HG03039 (cell line): ENCODE measurements around the gene DCUN1D4.

Source experiments
- ATAC-seq: cut with Tn5 transposase; IDR thresholded peaks from one replicate; pipeline ENCODE4 v1.9.1; 2021; ENCODE audit warnings: mild to moderate bottlenecking, moderate library complexity; ENCODE audit not compliant: unreplicated experiment

The DCUN1D4 gene

DNA sequence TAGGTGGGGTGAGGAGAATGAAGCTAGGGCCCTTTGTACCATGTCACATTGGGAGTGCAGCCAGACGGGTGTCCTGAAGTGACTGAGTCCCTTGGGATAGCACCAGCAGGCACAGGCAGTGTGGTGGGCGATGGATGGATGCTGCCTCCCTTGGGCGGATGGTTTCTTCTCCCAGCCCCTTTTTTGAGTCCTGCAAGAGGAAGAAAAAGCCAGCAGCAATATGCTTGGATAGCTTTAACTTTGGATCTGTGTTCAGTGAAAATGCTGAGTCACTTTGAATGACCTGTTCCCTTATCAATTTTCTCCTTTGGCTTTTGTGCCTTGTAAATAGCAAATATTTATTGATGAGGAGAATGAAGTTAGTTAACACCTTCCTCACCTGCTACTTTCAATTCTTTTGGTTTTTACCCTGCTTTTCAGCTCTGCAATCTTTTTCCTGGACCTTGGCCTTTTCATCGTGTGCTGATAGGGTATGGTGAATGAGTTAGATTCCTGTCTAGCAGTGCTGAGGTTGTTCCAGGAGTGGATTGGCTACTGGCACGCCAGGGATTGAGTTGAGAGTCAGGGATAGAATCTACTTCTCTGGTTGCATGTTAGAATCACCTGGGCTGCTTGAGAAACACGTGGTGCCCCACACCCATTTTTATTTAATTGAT, 10.2 kb downstream of the DCUN1D4 start:
- no peak for ATAC-seq

DNA sequence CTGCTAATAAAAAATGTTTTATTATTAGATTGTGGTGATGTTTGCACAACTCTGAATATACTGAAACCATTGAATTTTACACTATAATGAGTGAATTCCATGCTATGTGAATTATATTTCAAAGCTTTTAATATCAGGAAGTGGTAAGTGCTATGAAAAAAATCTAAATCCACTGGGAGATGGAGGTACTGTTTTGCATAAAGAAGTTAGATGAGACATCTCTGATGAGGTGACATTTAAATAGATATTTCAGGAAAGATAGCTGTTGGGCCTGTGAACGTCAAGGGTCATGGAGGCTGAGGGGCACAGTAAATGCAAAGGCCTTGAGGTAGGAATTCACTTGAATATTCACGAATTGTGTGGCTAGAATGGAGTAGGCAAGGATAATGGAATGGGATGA, 12.3 kb downstream of the DCUN1D4 start:
- ATAC-seq: no peak

- no peak for ATAC-seq
These were observed 12.8 kb downstream of the DCUN1D4 start for GRCh38 chr4:51855751-51856150.

- ATAC-seq: no peak
These were observed 15.8 kb downstream of the DCUN1D4 start for GRCh38 chr4:51858605-51859202.

GRCh38 chr4:51859476-51860031, 16.6 kb downstream of the DCUN1D4 start:
- no peak for ATAC-seq

DNA sequence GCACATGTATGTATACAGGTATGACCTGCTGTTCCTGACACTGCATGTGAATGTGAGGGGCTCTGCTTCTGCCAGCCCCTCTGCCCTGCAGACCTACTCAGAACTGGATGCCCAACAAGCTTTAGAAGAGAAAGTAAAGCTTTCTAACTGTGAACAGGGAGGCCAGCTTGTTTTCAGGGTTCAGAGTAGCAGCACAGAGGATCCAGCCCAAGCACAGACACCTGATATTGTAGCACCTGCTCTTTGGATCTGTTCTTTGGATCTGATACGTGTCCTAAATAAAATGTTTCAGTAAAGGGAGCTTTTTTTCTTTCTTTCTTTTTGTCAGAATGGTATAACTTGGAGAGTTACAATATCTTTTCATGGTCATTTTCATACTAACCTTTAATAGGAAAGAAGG, 19.2 kb downstream of the DCUN1D4 start:
- ATAC-seq: no peak

DNA sequence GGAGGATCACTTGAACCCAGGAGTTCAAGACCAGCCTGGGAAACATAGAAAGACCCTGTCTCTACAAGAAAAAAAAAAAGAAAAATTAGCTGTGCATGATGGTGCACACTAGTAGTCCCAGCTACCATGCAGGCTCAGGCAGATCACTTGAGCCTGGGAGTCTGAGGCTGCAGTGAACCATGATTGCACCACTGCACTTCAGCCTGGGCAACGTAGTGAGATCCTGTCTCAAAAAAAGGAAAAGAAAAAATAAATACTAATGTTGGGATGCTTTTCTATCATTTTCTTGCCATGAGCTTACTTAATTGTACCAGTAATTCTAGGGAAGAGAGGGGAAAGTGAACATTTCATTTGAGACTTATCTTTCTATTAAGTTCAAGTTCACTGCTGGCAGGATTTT, 19.8 kb downstream of the DCUN1D4 start:
- no peak for ATAC-seq

DNA sequence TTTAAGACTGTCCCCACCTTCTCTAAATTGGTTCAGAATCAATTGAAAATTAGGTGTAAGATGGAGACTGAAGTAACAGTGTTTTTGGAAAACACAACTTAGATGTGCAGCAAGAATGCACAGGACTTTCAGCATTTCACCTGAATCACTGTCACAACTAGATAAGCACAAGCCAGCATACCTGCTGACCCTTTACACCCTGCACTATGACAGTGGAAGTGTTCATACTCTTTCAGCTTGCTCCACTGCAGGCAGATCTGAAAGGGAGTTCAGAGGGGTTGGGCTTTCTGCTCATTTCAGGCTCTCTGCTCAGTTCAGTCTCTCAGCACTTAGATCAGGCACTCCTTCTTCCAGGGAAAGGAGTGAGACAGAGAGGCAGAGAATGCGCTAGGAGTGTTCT, 22.8 kb downstream of the DCUN1D4 start:
- ATAC-seq: no peak

DNA sequence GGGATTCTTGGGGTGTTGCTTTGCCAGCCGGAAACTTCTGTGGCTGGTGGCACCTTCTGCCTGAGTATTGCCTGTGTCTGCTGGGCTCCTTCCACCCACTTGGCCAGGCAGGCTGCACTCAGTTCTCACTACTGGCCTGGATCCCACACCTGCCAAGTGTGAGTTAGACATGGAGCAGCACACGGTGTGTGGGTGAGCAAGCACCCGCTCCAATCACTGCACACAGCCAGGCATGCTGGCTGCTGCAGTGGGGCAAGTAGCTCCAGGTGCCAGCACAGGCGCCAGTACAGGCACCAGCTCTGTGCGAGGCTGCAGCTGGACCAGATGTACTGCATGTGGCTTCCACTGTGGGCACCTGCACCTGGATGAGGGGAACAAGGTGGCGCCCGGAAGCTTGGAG, 23.9 kb downstream of the DCUN1D4 start:
- no peak for ATAC-seq

GRCh38 chr4:51867689-51868448, 24.9 kb downstream of the DCUN1D4 start:
- ATAC-seq: no peak

- no peak for ATAC-seq
These were observed 25.5 kb downstream of the DCUN1D4 start for GRCh38 chr4:51868449-51868847.

DNA sequence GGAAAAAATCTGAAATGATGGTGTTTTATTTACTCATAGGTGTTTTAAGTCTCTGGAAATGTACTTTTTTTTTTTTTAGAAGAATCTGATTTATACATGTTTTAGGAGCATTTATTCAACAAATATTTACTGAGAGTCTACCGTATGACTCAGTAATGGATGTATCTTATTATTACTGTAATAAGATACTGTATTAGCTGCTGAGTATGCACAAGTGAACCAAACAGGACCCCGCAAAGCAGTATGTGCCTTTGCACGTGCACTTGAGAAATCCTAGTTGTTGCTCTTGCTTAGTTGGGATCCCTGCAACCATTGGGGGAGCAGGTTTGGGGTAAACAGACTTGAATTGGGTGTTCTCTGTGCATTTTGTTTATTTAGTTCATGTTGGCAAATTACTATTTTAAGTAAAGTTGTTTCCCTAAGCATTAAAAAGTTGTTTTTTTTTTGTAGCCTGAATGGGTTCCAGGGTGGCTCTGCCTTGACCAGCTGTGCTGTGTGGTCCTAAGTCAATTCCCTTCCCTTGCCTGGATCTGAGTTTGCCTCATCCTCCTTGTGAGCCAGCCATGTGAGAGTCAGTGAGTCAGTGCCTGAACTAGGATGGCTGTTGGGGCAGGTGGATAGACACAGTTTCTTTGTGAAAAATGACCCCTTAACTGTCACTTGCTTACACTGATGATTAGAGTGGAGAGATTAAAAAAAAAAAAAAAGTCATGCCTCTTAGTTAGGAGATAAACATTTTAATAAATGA, 27.7 kb downstream of the DCUN1D4 start:
- no peak for ATAC-seq

DNA sequence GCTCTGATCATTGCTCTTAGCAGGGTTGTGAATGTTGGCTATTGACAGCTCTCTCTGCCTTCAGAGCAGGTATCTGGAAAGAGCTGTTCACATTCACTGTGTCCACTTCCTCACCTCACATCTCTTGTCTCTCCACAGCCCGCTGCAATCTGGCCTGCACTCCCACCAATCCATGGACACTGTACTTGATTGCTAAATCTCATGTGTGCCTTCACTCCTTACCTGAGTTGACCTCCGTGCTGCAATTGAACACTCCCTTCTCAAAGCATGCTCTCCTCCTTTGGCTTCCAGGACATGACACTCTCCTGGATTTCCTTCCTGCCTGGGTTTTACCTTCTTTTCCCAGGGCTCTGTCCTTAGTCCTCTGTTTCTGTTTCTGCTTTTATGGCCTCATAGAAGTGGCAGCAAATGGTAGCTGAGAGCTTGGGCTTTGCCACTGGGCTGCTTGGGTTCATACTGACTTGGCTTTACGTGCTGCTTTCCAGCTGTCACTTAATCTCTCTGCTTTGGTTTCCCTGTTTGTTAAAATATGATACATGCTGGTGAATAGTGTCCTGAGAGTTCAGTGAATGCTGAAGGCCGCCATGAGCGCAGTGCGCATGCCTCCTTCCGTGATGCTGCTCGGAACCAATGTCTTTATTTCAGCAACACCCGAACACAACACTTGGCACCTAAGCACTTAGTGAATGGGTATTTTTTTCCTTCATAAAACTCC, 29.5 kb downstream of the DCUN1D4 start:
- ATAC-seq: no peak

GRCh38 chr4:51874551-51874950, 31.6 kb downstream of the DCUN1D4 start:
- no peak for ATAC-seq

DNA sequence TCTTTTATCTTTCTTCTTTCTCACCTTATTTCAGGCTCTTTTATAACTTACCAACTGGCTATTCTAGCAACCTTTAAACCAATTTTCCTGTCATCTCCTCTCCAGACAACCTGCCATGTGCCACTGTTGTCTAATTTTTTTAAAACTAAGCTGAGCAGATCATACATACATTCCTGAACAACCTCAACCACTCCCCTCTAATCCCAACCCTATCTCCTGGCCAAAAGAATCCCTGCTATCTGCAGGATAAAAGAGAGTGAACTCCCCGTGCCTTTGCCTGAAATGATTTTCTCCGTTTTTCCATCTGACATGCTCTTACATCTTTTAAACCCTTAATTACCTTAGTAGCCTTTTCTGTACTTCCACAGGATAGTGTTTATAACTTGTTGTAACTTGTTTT, 35.5 kb downstream of the DCUN1D4 start:
- no peak for ATAC-seq

GRCh38 chr4:51880016-51880915, 37.3 kb downstream of the DCUN1D4 start:
- ATAC-seq: no peak

- no peak for ATAC-seq
These were observed 41.1 kb downstream of the DCUN1D4 start for GRCh38 chr4:51884055-51884454.

GRCh38 chr4:51884606-51885005, 41.7 kb downstream of the DCUN1D4 start:
- ATAC-seq: no peak

DNA sequence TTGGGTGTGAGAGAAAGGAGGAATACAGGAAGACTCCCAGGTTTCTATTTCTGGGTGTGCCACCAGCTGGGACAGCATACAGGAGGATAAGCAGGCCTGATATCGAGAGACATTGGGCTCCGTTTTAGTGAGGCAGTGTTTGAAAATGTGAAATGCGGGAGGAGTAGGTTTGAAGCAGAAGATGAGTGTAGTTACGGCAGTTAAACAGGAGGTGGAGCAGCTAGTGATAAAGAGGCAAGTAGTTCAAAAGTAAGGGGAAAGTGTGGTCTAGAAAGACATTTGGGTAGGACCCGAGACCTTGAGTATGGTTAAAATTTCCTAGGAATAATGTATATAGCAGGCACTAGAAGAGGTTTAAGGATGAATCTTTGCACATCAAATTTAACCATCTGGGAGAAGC, 42.4 kb downstream of the DCUN1D4 start:
- no peak for ATAC-seq

DNA sequence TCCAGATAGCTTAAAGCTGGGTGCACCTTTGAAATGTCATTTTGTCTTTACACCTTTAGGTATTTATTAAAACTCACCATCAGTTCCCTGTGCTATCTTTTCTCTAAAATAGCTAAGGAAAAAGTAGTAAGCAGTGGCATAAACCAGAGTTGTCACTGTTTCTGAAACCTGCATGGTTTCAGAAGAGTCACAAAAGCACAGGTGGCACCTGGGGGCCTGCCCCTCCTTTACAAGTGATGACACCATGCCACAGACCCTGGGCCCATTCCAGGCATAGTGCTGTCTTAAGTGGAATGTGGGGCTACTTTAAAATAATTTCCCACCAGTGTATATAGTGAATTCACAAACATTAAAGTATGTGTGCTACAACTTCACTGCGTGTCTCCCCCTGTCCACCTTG, 47.8 kb downstream of the DCUN1D4 start:
- no peak for ATAC-seq
